H9 (cell line): ENCODE measurements around the gene TMED5. TPM values are rescaled to one million over a fixed set of nuclear protein-coding genes. Genes with fewer than 3 reads are reported as not detected.
"Not testable (repeated sequence)": the region's sequence is repeated elsewhere in the genome, so short reads cannot be mapped to it uniquely, and the experiment has no call there.

ENCODE experiments used
- DNase-seq: peaks from one replicate; pipeline ENCODE4 v3.0.0-alpha.2; 2017
- H2AFZ ChIP-seq: one replicate; pipeline ENCODE4 v1.6.1; 2013; ENCODE audit warnings: mild to moderate bottlenecking, low read length, control low read depth, moderate library complexity
- H2AK5ac ChIP-seq: 2 replicates; pipeline ENCODE4 v1.6.1; 2013; ENCODE audit warnings: low read length, control low read depth, mixed read lengths; ENCODE audit not compliant: insufficient read length
- H2BK120ac ChIP-seq: one replicate; pipeline ENCODE4 v1.6.1; 2013; ENCODE audit warnings: low read depth, mild to moderate bottlenecking, low read length, control low read depth, inconsistent platforms; ENCODE audit not compliant: poor library complexity, severe bottlenecking
- H2BK12ac ChIP-seq: 2 replicates; pipeline ENCODE4 v1.6.1; 2013; ENCODE audit warnings: low read length, control low read depth, mixed read lengths, low read depth; ENCODE audit not compliant: insufficient read length
- H2BK15ac ChIP-seq: 2 replicates; pipeline ENCODE4 v1.6.1; 2013; ENCODE audit warnings: low read depth, low read length, control low read depth
- H2BK20ac ChIP-seq: one replicate; pipeline ENCODE4 v1.6.1; 2013; ENCODE audit warnings: low read depth, mild to moderate bottlenecking, low read length, control low read depth, inconsistent platforms; ENCODE audit not compliant: poor library complexity, severe bottlenecking
- H2BK5ac ChIP-seq: 2 replicates; pipeline ENCODE4 v1.6.1; 2013; ENCODE audit warnings: low read length, control low read depth, mixed read lengths; ENCODE audit not compliant: insufficient read length
- H3K14ac ChIP-seq: 2 replicates; pipeline ENCODE4 v1.6.1; 2013; ENCODE audit warnings: low read length, control low read depth; ENCODE audit not compliant: insufficient read depth
- H3K18ac ChIP-seq: 2 replicates; pipeline ENCODE4 v1.6.1; 2013; ENCODE audit warnings: low read depth, mild to moderate bottlenecking, mixed read lengths, low read length, control low read depth; ENCODE audit not compliant: insufficient read length
- H3K23ac ChIP-seq: 2 replicates; pipeline ENCODE4 v1.6.1; 2013; ENCODE audit warnings: low read length, control low read depth, mixed read lengths, low read depth; ENCODE audit not compliant: insufficient read length
- H3K23me2 ChIP-seq: 2 replicates; pipeline ENCODE4 v1.6.1; 2013; ENCODE audit warnings: low read depth, mild to moderate bottlenecking, mixed read lengths, low read length, control low read depth; ENCODE audit not compliant: insufficient read length, poor library complexity, severe bottlenecking
- H3K27ac ChIP-seq: 2 replicates; pipeline ENCODE4 v1.5.1; 2013; ENCODE audit warnings: low read length, control low read depth, mixed read lengths, low read depth; ENCODE audit not compliant: insufficient read length
- H3K27me3 ChIP-seq: 2 replicates; pipeline ENCODE4 v1.6.1; 2013; ENCODE audit warnings: low read length, control low read depth, inconsistent platforms; ENCODE audit not compliant: insufficient read depth
- H3K4ac ChIP-seq: 2 replicates; pipeline ENCODE4 v1.6.1; 2013; ENCODE audit warnings: low read depth, mild to moderate bottlenecking, control low read depth, inconsistent platforms, low read length, moderate library complexity
- H3K4me1 ChIP-seq: 2 replicates; pipeline ENCODE4 v1.6.1; 2013; ENCODE audit warnings: low read length, control low read depth, inconsistent platforms; ENCODE audit not compliant: insufficient read depth
- H3K4me2 ChIP-seq: 2 replicates; pipeline ENCODE4 v1.6.1; 2013; ENCODE audit warnings: low read length, control low read depth, mixed read lengths; ENCODE audit not compliant: insufficient read length, insufficient read depth
- H3K56ac ChIP-seq: 2 replicates; pipeline ENCODE4 v1.6.1; 2013; ENCODE audit warnings: low read depth, mild to moderate bottlenecking, mixed read lengths, low read length, control low read depth; ENCODE audit not compliant: insufficient read length
- H3K79me1 ChIP-seq: 2 replicates; pipeline ENCODE4 v1.6.1; 2013; ENCODE audit warnings: low read depth, mild to moderate bottlenecking, moderate library complexity, low read length, control low read depth, inconsistent platforms; ENCODE audit not compliant: insufficient read depth, poor library complexity, severe bottlenecking
- H3K79me2 ChIP-seq: 2 replicates; pipeline ENCODE4 v1.6.1; 2013; ENCODE audit warnings: low read length, control low read depth, inconsistent platforms; ENCODE audit not compliant: insufficient read depth
- H3K9ac ChIP-seq: 2 replicates; pipeline ENCODE4 v1.6.1; 2013; ENCODE audit warnings: low read length, control low read depth, mixed read lengths; ENCODE audit not compliant: insufficient read length; ENCODE audit errors: extremely low read depth
- H3K9me3 ChIP-seq: one replicate; pipeline ENCODE4 v1.6.1; 2013; ENCODE audit warnings: low read depth, low read length, inconsistent platforms; ENCODE audit not compliant: control insufficient read depth
- H3T11ph ChIP-seq: one replicate; pipeline ENCODE4 v1.6.1; 2013; ENCODE audit warnings: mild to moderate bottlenecking, low read length, control low read depth, inconsistent platforms
- H4K20me1 ChIP-seq: one replicate; pipeline ENCODE4 v1.6.1; 2013; ENCODE audit not compliant: control insufficient read depth, insufficient read length, insufficient read depth
- H4K5ac ChIP-seq: 2 replicates; pipeline ENCODE4 v1.6.1; 2013; ENCODE audit warnings: low read depth, mild to moderate bottlenecking, mixed read lengths, low read length, control low read depth; ENCODE audit not compliant: insufficient read length
- H4K8ac ChIP-seq: replicated peaks from 2 replicates; pipeline ENCODE4 v1.6.1; 2013; ENCODE audit warnings: low read length, control low read depth, mixed read lengths, low read depth; ENCODE audit not compliant: insufficient read length
- H4K91ac ChIP-seq: 2 replicates; pipeline ENCODE4 v1.6.1; 2013; ENCODE audit warnings: low read depth, mild to moderate bottlenecking, moderate library complexity, mixed read lengths, low read length, control low read depth; ENCODE audit not compliant: insufficient read length
- H3K27ac Mint-ChIP-seq, 3 experiments: 2 replicates in 2 of 3; 3 replicates in 1 of 3; pipeline ENCODE4 v1.8.0; 2020 to 2021; ENCODE audit warnings: mixed read lengths in 3 of 3, mild to moderate bottlenecking in 1 of 3, moderate library complexity in 1 of 3
- H3K27me3 Mint-ChIP-seq: 2 replicates; pipeline ENCODE4 v1.8.0; 2021; ENCODE audit warnings: low read depth, mild to moderate bottlenecking, moderate library complexity, mixed read lengths
- H3K36me3 Mint-ChIP-seq, 3 experiments: 2 replicates in 2 of 3; 3 replicates in 1 of 3; pipeline ENCODE4 v1.8.0; 2020 to 2021; ENCODE audit warnings: low read depth in 3 of 3, mixed read lengths in 3 of 3; ENCODE audit not compliant: insufficient read depth in 1 of 3
- H3K4me1 Mint-ChIP-seq, 2 experiments: 2 replicates each; pipeline ENCODE4 v1.8.0; 2020; ENCODE audit warnings: mixed read lengths in 2 of 2
- H3K4me3 Mint-ChIP-seq, 2 experiments: 2 replicates in 1 of 2; 3 replicates in 1 of 2; pipeline ENCODE4 v1.8.0; 2020 to 2021; ENCODE audit warnings: mild to moderate bottlenecking in 2 of 2, mixed read lengths in 2 of 2, moderate library complexity in 1 of 2
- H3K9me3 Mint-ChIP-seq, 2 experiments: 2 replicates in 1 of 2; 3 replicates in 1 of 2; pipeline ENCODE4 v1.8.0; 2020; ENCODE audit warnings: mild to moderate bottlenecking in 2 of 2, mixed read lengths in 2 of 2, moderate library complexity in 1 of 2
- WGBS: extraction: QIAGEN DNeasy Blood & Tissue Kit; methylation state at CpG from one replicate; pipeline ENCODE4 v1.1.7; 2013; ENCODE audit warnings: missing lambda C conversion rate, low lambda C conversion rate, mixed read lengths; ENCODE audit not compliant: insufficient read length; ENCODE audit errors: extremely low coverage; 5-methylcytosine and 5-hydroxymethylcytosine counted together
- total RNA-seq: library from RNA; stranded (reverse); gene quantifications from 2 replicates; pipeline ENCODE4 v1.2.1, GENCODE V29; 2021
- TF ChIP-seq, protein P1 (sequence below): fragments of 200-600 bp; sonication (generic); conservative IDR thresholded peaks from 3 replicates; pipeline ENCODE4 v1.8.0; 2021; ENCODE audit warnings: antibody characterized with exemption, mild to moderate bottlenecking

TMED5 gene
- total RNA-seq, 1 experiment from 2014 or later: 35.0 TPM

GRCh38 chr1:93167006-93167405 is 13.2 kb downstream of the TMED5 start:
- Mint-ChIP-seq H3K27ac (no peak overlapping the region), H3K9me3 (peaks cover 0 to 2% of the 10 kb centered on the region in 2 experiments; a peak in 2 of 5 replicates), H3K27me3 (no peaks in the 10 kb centered on the region), H3K4me1 (peaks cover 5% of the 10 kb centered on the region in 2 experiments), H3K4me3 (no peak overlapping the region), H3K36me3 (peaks cover 6 to 29% (median 24%) of the 10 kb centered on the region in 3 experiments; a peak in 6 of 7 replicates)
- Histone ChIP-seq H3K4me1 (no peaks in the 10 kb centered on the region; the same call in 1 of the 2 replicates), H3K4ac (no peak overlapping the region), H2AK5ac (no peak overlapping the region), H3K4me2 (no peak overlapping the region), H3K23me2 (no peaks in the 10 kb centered on the region), H2AFZ (no peak overlapping the region), H2BK20ac (no peak overlapping the region), H2BK12ac (no peak overlapping the region), H3K79me2 (no peaks in the 10 kb centered on the region; the same call in 1 of the 2 replicates), H4K5ac (no peak overlapping the region), H4K8ac (no peak overlapping the region), H2BK120ac (no peak overlapping the region), H2BK5ac (no peak overlapping the region), H3K14ac (no peak overlapping the region), H3K27ac (no peak overlapping the region), H3K23ac (no peak overlapping the region), H4K91ac (no peak overlapping the region), H3K56ac (no peak overlapping the region), H3K27me3 (no peaks in the 10 kb centered on the region), H3K79me1 (peaks cover 3% of the 10 kb centered on the region), H3T11ph (no peak overlapping the region), H2BK15ac (no peak overlapping the region), H3K9ac (no peak overlapping the region), H4K20me1 (no peaks in the 10 kb centered on the region), H3K9me3 (no peaks in the 10 kb centered on the region), H3K18ac (no peak overlapping the region)
- DNase-seq: no peak
- TF ChIP-seq, protein P1, sequence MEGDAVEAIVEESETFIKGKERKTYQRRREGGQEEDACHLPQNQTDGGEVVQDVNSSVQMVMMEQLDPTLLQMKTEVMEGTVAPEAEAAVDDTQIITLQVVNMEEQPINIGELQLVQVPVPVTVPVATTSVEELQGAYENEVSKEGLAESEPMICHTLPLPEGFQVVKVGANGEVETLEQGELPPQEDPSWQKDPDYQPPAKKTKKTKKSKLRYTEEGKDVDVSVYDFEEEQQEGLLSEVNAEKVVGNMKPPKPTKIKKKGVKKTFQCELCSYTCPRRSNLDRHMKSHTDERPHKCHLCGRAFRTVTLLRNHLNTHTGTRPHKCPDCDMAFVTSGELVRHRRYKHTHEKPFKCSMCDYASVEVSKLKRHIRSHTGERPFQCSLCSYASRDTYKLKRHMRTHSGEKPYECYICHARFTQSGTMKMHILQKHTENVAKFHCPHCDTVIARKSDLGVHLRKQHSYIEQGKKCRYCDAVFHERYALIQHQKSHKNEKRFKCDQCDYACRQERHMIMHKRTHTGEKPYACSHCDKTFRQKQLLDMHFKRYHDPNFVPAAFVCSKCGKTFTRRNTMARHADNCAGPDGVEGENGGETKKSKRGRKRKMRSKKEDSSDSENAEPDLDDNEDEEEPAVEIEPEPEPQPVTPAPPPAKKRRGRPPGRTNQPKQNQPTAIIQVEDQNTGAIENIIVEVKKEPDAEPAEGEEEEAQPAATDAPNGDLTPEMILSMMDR: no peak

DNA sequence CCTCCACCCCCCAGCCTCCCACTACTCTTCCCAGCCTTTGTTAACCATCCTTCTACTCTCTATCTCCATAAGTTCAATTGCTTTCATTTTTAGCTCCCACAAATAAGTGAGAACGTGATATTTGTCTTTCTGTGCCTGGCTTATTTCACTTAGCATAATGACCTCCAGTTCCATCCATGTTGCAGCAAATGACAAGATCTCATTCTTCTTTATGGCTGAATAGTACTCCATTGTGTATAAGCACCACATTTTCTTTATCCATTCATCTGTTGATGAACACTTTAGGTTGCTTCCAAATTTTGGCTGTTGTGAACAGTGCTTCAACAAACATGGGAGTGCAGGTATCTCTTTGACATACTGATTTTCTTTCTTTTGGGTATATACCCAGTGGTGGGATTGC is 14.3 kb downstream of the TMED5 start:
- H3K18ac ChIP-seq, H2BK12ac ChIP-seq, H2AK5ac ChIP-seq, H3K4me2 ChIP-seq, H3K27ac Mint-ChIP-seq, H3T11ph ChIP-seq, H3K27ac ChIP-seq, DNase-seq, H2AFZ ChIP-seq, H2BK20ac ChIP-seq, H4K5ac ChIP-seq, H3K9me3 ChIP-seq, H3K4me1 ChIP-seq, H3K79me1 ChIP-seq, H3K9ac ChIP-seq, H3K4me1 Mint-ChIP-seq, H3K27me3 ChIP-seq, H4K8ac ChIP-seq, H3K4me3 Mint-ChIP-seq, H2BK120ac ChIP-seq, H4K91ac ChIP-seq, H3K9me3 Mint-ChIP-seq, H3K23me2 ChIP-seq, H2BK5ac ChIP-seq, H3K56ac ChIP-seq, H3K79me2 ChIP-seq, H3K27me3 Mint-ChIP-seq, H2BK15ac ChIP-seq, H3K4ac ChIP-seq, H3K23ac ChIP-seq, H4K20me1 ChIP-seq, H3K14ac ChIP-seq: not testable (repeated sequence)
- no CpG with 5 or more reads among the region's 1 CpG for WGBS
- peaks cover 3 to 26% (median 19%) of the 10 kb centered on the region in 3 experiments; a peak in 6 of 7 replicates for H3K36me3 Mint-ChIP-seq
